ENCODE data around the gene MFAP1. TPM values are rescaled to one million over a fixed set of nuclear protein-coding genes. Genes with fewer than 3 reads are reported as not detected.

MFAP1 gene
- total and polyA plus RNA-seq, 2 donors (not counting 1 experiment from before 2014, with no cell fraction given) = 28.4 to 45.0 TPM

DNA sequence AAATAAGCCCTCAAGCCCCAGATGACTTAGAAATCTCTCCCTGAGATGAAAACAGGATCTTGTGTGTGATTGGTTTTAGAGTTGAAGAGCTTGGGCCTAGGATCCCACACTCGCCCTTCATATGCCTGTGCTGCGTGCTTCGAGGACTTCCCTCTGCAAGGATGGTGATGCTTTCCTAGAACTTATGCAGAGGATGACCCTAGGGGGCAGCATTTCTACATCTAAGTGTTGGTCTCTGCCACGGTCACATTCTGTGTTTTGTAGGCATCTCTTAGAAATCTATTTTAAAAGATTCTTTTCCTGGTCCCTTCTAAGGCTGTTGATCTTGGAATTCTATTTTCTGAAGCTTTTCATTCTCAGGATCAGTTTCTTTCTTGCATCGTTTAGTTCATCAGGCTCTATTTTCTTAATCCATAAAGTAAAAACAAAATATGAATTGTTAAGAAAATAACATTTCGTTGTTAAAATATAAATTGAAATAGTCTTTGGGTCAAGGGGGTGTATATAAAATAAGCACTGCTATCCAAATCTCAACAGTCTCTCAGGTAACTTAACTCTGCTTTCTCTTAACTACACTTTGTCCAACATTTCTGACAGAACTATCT is 48.0 kb upstream of the MFAP1 start:
- DNase-seq (ENCODE audit: low read depth in 2 of 2) = peak; percentile 68 to 87
- Histone ChIP-seq H3K36me3 (ENCODE audit: control insufficient read depth, insufficient read depth, low read length) (peaks cover 2% of the 10 kb centered on the region), H3K27me3 (ENCODE audit: control insufficient read depth, insufficient read depth, low read length) (no peaks in the 10 kb centered on the region)

DNA sequence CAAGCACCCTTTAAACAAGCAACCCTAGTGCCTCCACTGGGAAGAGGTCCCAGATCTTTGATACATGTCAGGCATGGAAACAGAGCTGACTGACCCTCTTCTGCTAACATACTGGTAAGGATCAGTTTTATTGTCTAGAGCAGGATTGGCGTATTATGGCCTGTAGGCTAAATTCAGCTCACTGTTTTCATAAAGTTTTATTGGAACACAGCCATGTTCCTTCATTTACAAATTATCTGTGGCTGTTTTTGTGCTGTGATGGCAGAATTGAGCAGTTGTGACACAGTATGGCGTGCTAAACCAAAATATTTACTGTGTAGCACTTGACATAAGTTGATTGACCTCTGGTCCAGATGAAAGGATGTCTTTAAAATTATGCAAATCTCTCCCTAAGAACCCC is 47.3 kb upstream of the MFAP1 start:
- H4K20me1 ChIP-seq (ENCODE audit: control insufficient read depth, extremely low read depth, insufficient read depth, low read length) = no peaks in the 10 kb centered on the region
- TF ChIP-seq, protein P1, sequence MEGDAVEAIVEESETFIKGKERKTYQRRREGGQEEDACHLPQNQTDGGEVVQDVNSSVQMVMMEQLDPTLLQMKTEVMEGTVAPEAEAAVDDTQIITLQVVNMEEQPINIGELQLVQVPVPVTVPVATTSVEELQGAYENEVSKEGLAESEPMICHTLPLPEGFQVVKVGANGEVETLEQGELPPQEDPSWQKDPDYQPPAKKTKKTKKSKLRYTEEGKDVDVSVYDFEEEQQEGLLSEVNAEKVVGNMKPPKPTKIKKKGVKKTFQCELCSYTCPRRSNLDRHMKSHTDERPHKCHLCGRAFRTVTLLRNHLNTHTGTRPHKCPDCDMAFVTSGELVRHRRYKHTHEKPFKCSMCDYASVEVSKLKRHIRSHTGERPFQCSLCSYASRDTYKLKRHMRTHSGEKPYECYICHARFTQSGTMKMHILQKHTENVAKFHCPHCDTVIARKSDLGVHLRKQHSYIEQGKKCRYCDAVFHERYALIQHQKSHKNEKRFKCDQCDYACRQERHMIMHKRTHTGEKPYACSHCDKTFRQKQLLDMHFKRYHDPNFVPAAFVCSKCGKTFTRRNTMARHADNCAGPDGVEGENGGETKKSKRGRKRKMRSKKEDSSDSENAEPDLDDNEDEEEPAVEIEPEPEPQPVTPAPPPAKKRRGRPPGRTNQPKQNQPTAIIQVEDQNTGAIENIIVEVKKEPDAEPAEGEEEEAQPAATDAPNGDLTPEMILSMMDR (conservative IDR thresholded peaks at IDR 0.05 in 1 of 2, IDR thresholded peaks at IDR 0.05 in 1 of 2; ENCODE audit: low read depth in 1 of 2, low read length in 2 of 2) = no peak
- H3K9me3 ChIP-seq (ENCODE audit: control insufficient read depth, insufficient read depth, low read depth, low read length) = no peaks in the 10 kb centered on the region
- no peak for DNase-seq (ENCODE audit: low read depth in 2 of 2)
- H3K4me2 ChIP-seq (ENCODE audit: extremely low read depth, insufficient read depth, low read length) = no peak overlapping the region
- H3K4me1 ChIP-seq (ENCODE audit: control insufficient read depth, extremely low read depth, insufficient read depth, low read length) = no peaks in the 10 kb centered on the region
- peaks cover 2% of the 10 kb centered on the region for H3K36me3 ChIP-seq (ENCODE audit: control insufficient read depth, insufficient read depth, low read length)
- no peak overlapping the region for H3K9ac ChIP-seq (ENCODE audit: insufficient read depth, low read length)
- no peak overlapping the region for H3K4me3 ChIP-seq (replicated peaks in 1 of 4; ENCODE audit: control extremely low read depth in 1 of 4, insufficient read depth in 1 of 4, low read depth in 3 of 4, low read length in 4 of 4)
- H3K79me2 ChIP-seq (ENCODE audit: control insufficient read depth, insufficient read depth, low read length) = no peaks in the 10 kb centered on the region
- no peak overlapping the region for H2AFZ ChIP-seq (ENCODE audit: low read length)
- H3K27ac ChIP-seq (ENCODE audit: insufficient read depth, low read length) = no peak overlapping the region
- H3K27me3 ChIP-seq (ENCODE audit: control insufficient read depth, insufficient read depth, low read length) = no peaks in the 10 kb centered on the region

More for the DNA sequence above, 48.0 kb upstream of the MFAP1 start:
- Histone ChIP-seq H3K4me3 (replicated peaks in 1 of 4; ENCODE audit: control extremely low read depth in 1 of 4, insufficient read depth in 1 of 4, low read depth in 3 of 4, low read length in 4 of 4) (no peak overlapping the region), H2AFZ (ENCODE audit: low read length) (no peak overlapping the region), H3K4me2 (ENCODE audit: extremely low read depth, insufficient read depth, low read length) (no peak overlapping the region), H3K4me1 (ENCODE audit: control insufficient read depth, extremely low read depth, insufficient read depth, low read length) (no peaks in the 10 kb centered on the region), H3K9me3 (ENCODE audit: control insufficient read depth, insufficient read depth, low read depth, low read length) (no peaks in the 10 kb centered on the region), H3K9ac (ENCODE audit: insufficient read depth, low read length) (no peak overlapping the region), H3K27ac (ENCODE audit: insufficient read depth, low read length) (no peak overlapping the region), H4K20me1 (ENCODE audit: control insufficient read depth, extremely low read depth, insufficient read depth, low read length) (no peaks in the 10 kb centered on the region), H3K79me2 (ENCODE audit: control insufficient read depth, insufficient read depth, low read length) (no peaks in the 10 kb centered on the region)
- no peak for TF ChIP-seq EZH2 (IDR thresholded peaks at IDR 0.05; ENCODE audit: low read length, missing control alignments)
- TF ChIP-seq, protein P1 (conservative IDR thresholded peaks at IDR 0.05 in 1 of 2, IDR thresholded peaks at IDR 0.05 in 1 of 2; ENCODE audit: low read depth in 1 of 2, low read length in 2 of 2) = peak; percentile 73 to 74

DNA sequence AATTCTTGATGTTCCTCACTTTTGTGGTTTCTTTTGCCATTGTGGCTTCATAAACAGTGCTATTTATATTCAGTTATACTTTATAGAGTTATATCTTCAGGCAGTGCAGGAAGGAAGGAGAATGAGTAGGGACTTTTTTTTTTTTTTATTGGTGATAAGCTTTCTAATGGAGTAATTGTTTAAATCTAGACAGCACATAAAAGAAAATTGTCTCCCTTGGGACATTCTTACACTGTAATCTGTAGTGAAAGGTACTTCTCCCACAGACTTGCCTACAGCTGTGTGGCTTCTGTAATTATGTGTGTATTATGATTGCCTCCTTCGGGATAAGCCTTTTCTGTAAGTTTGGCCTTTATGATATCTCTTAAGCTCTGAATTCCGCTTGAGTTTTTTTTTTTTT is 43.9 kb upstream of the MFAP1 start:
- TF ChIP-seq, protein P1 (conservative IDR thresholded peaks at IDR 0.05 in 1 of 2, IDR thresholded peaks at IDR 0.05 in 1 of 2; ENCODE audit: low read depth in 1 of 2, low read length in 2 of 2) = no peak
- TF ChIP-seq EZH2 (IDR thresholded peaks at IDR 0.05; ENCODE audit: low read length, missing control alignments) = no peak
- H3K79me2 ChIP-seq (ENCODE audit: control insufficient read depth, insufficient read depth, low read length) = no peaks in the 10 kb centered on the region
- no peaks in the 10 kb centered on the region for H3K9me3 ChIP-seq (ENCODE audit: control insufficient read depth, insufficient read depth, low read depth, low read length)
- no peak overlapping the region for H3K9ac ChIP-seq (ENCODE audit: insufficient read depth, low read length)
- H3K4me2 ChIP-seq (ENCODE audit: extremely low read depth, insufficient read depth, low read length) = no peak overlapping the region
- no peaks in the 10 kb centered on the region for H3K4me1 ChIP-seq (ENCODE audit: control insufficient read depth, extremely low read depth, insufficient read depth, low read length)
- H4K20me1 ChIP-seq (ENCODE audit: control insufficient read depth, extremely low read depth, insufficient read depth, low read length) = no peaks in the 10 kb centered on the region
- no peak for DNase-seq (ENCODE audit: low read depth in 2 of 2)
- H3K36me3 ChIP-seq (ENCODE audit: control insufficient read depth, insufficient read depth, low read length) = no peaks in the 10 kb centered on the region
- no peaks in the 10 kb centered on the region for H3K27me3 ChIP-seq (ENCODE audit: control insufficient read depth, insufficient read depth, low read length)
- H2AFZ ChIP-seq (ENCODE audit: low read length) = no peak overlapping the region
- H3K27ac ChIP-seq (ENCODE audit: insufficient read depth, low read length) = no peak overlapping the region
- H3K4me3 ChIP-seq (replicated peaks in 1 of 4; ENCODE audit: control extremely low read depth in 1 of 4, insufficient read depth in 1 of 4, low read depth in 3 of 4, low read length in 4 of 4) = no peak overlapping the region

Data from fibroblast of lung (primary cell).